ENCODE measurements around the gene PPP2R2D.

PPP2R2D gene

GRCh38 chr10:131998050-131998844 is 97.4 kb downstream of the PPP2R2D start:
- no peaks in the 10 kb centered on the region for H3K27me3 ChIP-seq (ENCODE audit: control insufficient read depth, insufficient read depth, low read length)
- no peak overlapping the region for H3K4me3 ChIP-seq (ENCODE audit: low read depth, low read length)
- no peak for TF ChIP-seq CTCF (IDR thresholded peaks at IDR 0.05)
- no peak overlapping the region for H3K27ac ChIP-seq
- H3K4me2 ChIP-seq (ENCODE audit: low read length), result no peak overlapping the region
- H3K79me2 ChIP-seq, result no peaks in the 10 kb centered on the region
- H3K9me3 ChIP-seq (ENCODE audit: control insufficient read depth, low read length), result no peaks in the 10 kb centered on the region
- H3K9ac ChIP-seq, result no peak overlapping the region
- H2AFZ ChIP-seq, result no peak overlapping the region
- no peaks in the 10 kb centered on the region for H3K36me3 ChIP-seq (ENCODE audit: control insufficient read depth, insufficient read depth, low read length)
- peaks cover 3% of the 10 kb centered on the region for H3K4me1 ChIP-seq

- no peak overlapping the region for H3K4me2 ChIP-seq (ENCODE audit: low read length)
- H3K4me3 ChIP-seq (ENCODE audit: low read depth, low read length), result no peak overlapping the region
- H2AFZ ChIP-seq, result no peak overlapping the region
- TF ChIP-seq CTCF (IDR thresholded peaks at IDR 0.05), result no peak
- H3K9ac ChIP-seq, result no peak overlapping the region
- no peaks in the 10 kb centered on the region for H3K27me3 ChIP-seq (ENCODE audit: control insufficient read depth, insufficient read depth, low read length)
- H3K79me2 ChIP-seq, result no peaks in the 10 kb centered on the region
- no peaks in the 10 kb centered on the region for H3K36me3 ChIP-seq (ENCODE audit: control insufficient read depth, insufficient read depth, low read length)
- no peaks in the 10 kb centered on the region for H3K9me3 ChIP-seq (ENCODE audit: control insufficient read depth, low read length)
- no peak overlapping the region for H3K27ac ChIP-seq
- H3K4me1 ChIP-seq, result peaks cover 3% of the 10 kb centered on the region
Measured at GRCh38 chr10:131998845-131999681, 98.3 kb downstream of the PPP2R2D start.

- H3K27ac ChIP-seq, result no peak overlapping the region
- H3K9me3 ChIP-seq (ENCODE audit: control insufficient read depth, low read length), result no peaks in the 10 kb centered on the region
- no peak overlapping the region for H3K9ac ChIP-seq
- no peaks in the 10 kb centered on the region for H3K79me2 ChIP-seq
- peak overlapping the region; percentile 66 for H2AFZ ChIP-seq
- peaks cover 3% of the 10 kb centered on the region for H3K4me1 ChIP-seq
- H3K4me2 ChIP-seq (ENCODE audit: low read length), result no peak overlapping the region
- TF ChIP-seq CTCF (IDR thresholded peaks at IDR 0.05), result no peak
- H3K27me3 ChIP-seq (ENCODE audit: control insufficient read depth, insufficient read depth, low read length), result no peaks in the 10 kb centered on the region
- H3K4me3 ChIP-seq (ENCODE audit: low read depth, low read length), result no peak overlapping the region
- no peaks in the 10 kb centered on the region for H3K36me3 ChIP-seq (ENCODE audit: control insufficient read depth, insufficient read depth, low read length)
Measured at GRCh38 chr10:132001238-132001972, 100.6 kb downstream of the PPP2R2D start.

- no peak overlapping the region for H3K27ac ChIP-seq
- no peak overlapping the region for H3K4me2 ChIP-seq (ENCODE audit: low read length)
- no peaks in the 10 kb centered on the region for H3K9me3 ChIP-seq (ENCODE audit: control insufficient read depth, low read length)
- H3K79me2 ChIP-seq, result no peaks in the 10 kb centered on the region
- H3K36me3 ChIP-seq (ENCODE audit: control insufficient read depth, insufficient read depth, low read length), result no peaks in the 10 kb centered on the region
- H2AFZ ChIP-seq, result peak overlapping the region; percentile 66
- TF ChIP-seq CTCF (IDR thresholded peaks at IDR 0.05), result no peak
- peaks cover 3% of the 10 kb centered on the region for H3K4me1 ChIP-seq
- no peak overlapping the region for H3K9ac ChIP-seq
- H3K27me3 ChIP-seq (ENCODE audit: control insufficient read depth, insufficient read depth, low read length), result no peaks in the 10 kb centered on the region
- no peak overlapping the region for H3K4me3 ChIP-seq (ENCODE audit: low read depth, low read length)
Measured at GRCh38 chr10:132002004-132002403, 101.2 kb downstream of the PPP2R2D start.

Data from parathyroid adenoma (tissue), 2 donors.